ENCODE data around the gene SSH2.

- TF ChIP-seq POLR2AphosphoS5 (IDR thresholded peaks at IDR 0.05), result no peak
- TF ChIP-seq, protein P1, sequence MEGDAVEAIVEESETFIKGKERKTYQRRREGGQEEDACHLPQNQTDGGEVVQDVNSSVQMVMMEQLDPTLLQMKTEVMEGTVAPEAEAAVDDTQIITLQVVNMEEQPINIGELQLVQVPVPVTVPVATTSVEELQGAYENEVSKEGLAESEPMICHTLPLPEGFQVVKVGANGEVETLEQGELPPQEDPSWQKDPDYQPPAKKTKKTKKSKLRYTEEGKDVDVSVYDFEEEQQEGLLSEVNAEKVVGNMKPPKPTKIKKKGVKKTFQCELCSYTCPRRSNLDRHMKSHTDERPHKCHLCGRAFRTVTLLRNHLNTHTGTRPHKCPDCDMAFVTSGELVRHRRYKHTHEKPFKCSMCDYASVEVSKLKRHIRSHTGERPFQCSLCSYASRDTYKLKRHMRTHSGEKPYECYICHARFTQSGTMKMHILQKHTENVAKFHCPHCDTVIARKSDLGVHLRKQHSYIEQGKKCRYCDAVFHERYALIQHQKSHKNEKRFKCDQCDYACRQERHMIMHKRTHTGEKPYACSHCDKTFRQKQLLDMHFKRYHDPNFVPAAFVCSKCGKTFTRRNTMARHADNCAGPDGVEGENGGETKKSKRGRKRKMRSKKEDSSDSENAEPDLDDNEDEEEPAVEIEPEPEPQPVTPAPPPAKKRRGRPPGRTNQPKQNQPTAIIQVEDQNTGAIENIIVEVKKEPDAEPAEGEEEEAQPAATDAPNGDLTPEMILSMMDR (IDR thresholded peaks at IDR 0.05), result no peak
Observed at GRCh38 chr17:29642171-29642611, 287.8 kb downstream of the SSH2 start.
